DMS53 treated with DMSO at 0.1 percent for 48 hours (cell line): ENCODE measurements around the gene CCL3.

Experiments
- DNase-seq: peaks from one replicate; lab custom pipeline; 2025; ENCODE audit not compliant: unreplicated experiment; lab: John Stamatoyannopoulos, UW

Gene CCL3

DNA sequence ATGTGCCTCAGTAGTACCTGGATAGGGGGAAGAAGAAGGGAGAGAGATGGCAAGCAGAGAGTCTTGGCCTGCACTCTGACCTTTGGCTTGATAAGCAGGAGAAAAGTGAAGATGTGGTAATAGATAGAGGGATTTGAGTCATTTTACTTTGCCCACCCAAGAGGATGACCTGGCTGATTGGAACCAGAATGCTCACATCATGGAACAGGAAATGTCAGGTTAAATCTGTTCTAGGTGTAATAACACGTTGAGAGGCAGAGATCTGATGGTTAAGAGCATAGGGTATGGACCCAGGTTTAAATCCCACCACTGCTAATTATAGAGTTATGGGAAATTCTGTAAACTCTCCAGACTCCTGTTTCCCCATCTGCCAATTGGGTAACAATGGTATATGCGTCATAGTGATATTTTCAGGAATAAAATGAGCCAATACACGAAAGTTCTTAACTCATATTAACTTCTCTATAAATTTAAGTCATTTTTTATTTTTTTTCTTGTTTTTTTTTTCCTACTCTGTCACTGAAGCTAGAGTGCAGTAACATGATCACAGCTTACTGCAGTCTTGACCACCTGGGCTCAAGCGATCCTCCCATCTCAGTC lies 33.9 kb downstream of the CCL3 start:
- DNase-seq, result no peak

DNA sequence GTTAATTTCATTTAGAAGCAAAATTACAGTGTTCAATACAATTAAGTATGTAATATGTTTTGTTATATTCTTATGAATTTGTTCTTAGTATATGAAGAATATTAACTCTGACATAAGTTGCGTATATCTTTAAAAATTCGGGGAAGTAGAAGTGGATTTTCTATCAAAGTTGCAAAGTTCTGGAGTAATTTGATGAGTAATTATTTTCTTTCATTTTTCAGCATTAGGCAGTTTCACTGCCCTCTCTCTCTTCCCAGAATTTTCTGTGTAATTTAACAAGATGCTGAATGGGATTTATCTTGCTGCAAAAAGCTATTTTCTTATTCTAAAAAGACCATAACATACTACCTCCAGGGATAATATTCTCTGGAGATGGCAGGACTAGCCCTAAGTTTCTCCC lies 34.8 kb downstream of the CCL3 start:
- no peak for DNase-seq

DNA sequence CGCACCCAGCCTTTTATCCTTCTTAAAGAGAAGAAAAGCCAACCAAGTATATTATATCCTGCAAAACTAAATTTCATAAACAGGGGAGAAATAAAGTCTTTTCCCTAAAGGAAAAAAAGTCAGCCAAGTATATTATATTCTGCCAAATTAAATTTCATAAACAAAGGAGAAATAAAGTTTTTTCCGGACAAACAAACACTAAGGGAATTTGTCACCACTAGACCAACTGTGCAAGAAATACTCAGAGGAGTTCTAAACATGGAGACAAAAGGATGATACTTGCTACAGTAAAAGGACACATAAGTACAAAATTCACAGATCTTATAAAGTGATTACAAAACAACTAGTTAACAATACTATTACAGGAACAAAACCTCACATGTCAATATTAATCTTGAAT lies 40.3 kb downstream of the CCL3 start:
- DNase-seq, result no peak

DNA sequence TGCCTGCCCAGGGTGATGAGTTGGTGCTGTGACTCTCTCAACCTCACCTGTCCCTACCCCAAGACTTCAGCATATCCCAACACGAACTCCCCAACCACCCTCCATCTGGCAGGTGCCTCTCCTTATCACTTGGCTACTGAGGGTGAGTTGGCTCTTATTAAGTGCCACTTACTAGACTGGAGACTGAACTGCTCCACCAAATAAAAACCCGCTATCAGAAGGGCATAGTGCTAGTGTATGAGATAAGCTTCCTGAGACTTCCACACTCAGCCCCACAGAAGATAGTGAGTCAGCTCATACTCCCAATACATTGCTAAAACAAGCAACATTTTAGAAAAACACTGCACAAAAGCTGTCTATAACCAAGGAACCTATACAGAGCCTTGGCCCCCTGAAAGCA lies 41.9 kb downstream of the CCL3 start:
- DNase-seq, result no peak
